SJSA1 (cell line): ENCODE data around the gene MYO10. TPM values are rescaled to one million over a fixed set of nuclear protein-coding genes. Genes with fewer than 3 reads are reported as not detected.

Source experiments
- DNase-seq, 2 experiments: peaks; one replicate each; pipeline ENCODE4 v3.0.0-alpha.2; 2015 to 2020; ENCODE audit warnings: low spot score in 2 of 2, low read depth in 1 of 2
- H3K27ac ChIP-seq: fragments of 250-450 bp; sonication (Bioruptor Pico); 2 replicates; pipeline ENCODE4 v1.5.1; 2020; ENCODE audit warnings: mild to moderate bottlenecking, moderate library complexity
- H3K27me3 ChIP-seq: fragments of 250-450 bp; sonication (Bioruptor Pico); replicated peaks from 2 replicates; pipeline ENCODE4 v1.5.1; 2020; ENCODE audit warnings: mild to moderate bottlenecking, moderate library complexity
- H3K36me3 ChIP-seq: fragments of 250-450 bp; sonication (Bioruptor Pico); 2 replicates; pipeline ENCODE4 v1.5.1; 2020; ENCODE audit warnings: mild to moderate bottlenecking
- H3K4me1 ChIP-seq: fragments of 250-450 bp; sonication (Bioruptor Pico); replicated peaks from 2 replicates; pipeline ENCODE4 v1.6.1; 2021; ENCODE audit warnings: mild to moderate bottlenecking
- H3K4me3 ChIP-seq: fragments of 250-450 bp; sonication (Bioruptor Pico); 2 replicates; pipeline ENCODE4 v1.5.1; 2020; ENCODE audit warnings: mild to moderate bottlenecking
- H3K9me3 ChIP-seq: fragments of 250-450 bp; sonication (Bioruptor Pico); replicated peaks from 2 replicates; pipeline ENCODE4 v1.5.1; 2020; ENCODE audit warnings: mild to moderate bottlenecking
- total RNA-seq: library from RNA; depleted of rRNA; stranded (reverse); fragments of >200 nt; shearing (Covaris generic); gene quantifications from 2 replicates; pipeline ENCODE4 v1.2.3, GENCODE V29; 2014

The MYO10 gene
- total RNA-seq, 1 experiment from 2014 or later, result 54.3 TPM

DNA sequence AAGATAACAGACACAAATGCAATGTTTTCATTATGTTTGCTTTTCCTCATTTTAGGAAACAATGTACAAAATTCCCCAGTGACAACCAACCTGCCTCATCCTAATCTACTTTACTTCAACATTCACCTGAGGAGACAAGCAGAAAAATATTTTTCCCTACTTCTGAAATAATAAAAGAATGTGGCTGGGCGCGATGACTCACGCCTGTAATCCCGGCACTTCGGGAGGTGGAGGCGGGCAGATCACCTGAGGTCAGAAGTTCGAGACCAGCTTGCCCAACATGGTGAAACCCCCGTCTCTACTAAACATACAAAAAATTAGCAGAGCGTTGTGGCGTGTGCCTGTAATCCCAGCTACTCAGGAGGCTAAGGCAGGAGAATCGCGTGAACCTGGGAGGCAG is 36.9 kb downstream of the MYO10 start:
- Histone ChIP-seq H3K9me3 (no peaks in the 10 kb centered on the region), H3K27me3 (no peaks in the 10 kb centered on the region), H3K4me3 (no peak overlapping the region), H3K4me1 (peaks cover 32% of the 10 kb centered on the region), H3K27ac (no peak overlapping the region), H3K36me3 (peaks cover 3% of the 10 kb centered on the region; the same call in 1 of the 2 replicates)
- DNase-seq, result no peak

DNA sequence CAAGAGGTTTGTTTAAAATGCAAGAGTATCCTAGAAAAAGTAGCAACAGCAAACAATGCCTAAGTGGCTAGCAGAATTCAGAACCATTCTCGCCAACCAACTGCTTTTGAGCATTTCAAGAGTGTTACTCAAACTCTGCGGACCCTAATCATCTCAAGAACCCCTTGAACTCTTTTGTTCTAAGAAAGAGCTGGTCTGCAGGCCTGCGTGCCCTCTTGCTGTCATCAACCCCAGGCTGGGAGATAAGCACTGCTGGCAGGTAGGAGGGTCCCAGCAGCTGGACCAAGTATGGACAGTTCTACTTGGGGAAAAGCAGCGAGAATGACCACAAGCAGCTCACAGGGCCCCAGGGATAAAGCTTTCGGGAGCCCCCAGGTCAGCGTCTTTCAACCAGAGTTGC is 38.3 kb downstream of the MYO10 start:
- H3K27me3 ChIP-seq, result no peaks in the 10 kb centered on the region
- no peaks in the 10 kb centered on the region for H3K9me3 ChIP-seq
- H3K36me3 ChIP-seq, result peaks cover 3% of the 10 kb centered on the region; the same call in 1 of the 2 replicates
- peaks cover 38% of the 10 kb centered on the region for H3K4me1 ChIP-seq
- H3K27ac ChIP-seq, result peak overlapping the region; percentile 14; the same call in 1 of the 2 replicates
- no peak for DNase-seq
- no peak overlapping the region for H3K4me3 ChIP-seq

DNA sequence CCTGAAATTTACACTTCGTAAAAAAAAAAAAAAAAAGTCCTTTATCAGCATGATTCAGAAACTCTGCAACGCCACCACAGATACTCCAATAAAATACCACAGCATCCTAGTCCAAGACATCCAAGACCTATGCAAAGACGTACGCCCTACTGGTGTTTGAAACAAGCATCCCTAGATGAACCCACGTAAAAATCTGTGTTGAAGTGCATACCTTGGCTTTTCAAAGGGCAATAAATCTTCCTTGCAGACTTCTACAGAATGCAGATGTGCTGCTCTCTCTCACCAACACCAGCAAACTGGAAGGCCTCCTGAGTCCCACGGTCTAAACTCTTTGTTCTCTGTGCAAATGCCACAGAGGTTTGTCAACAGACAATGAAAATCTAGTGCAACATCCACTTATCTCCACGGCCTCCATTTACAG is 38.8 kb downstream of the MYO10 start:
- H3K4me1 ChIP-seq, result peaks cover 38% of the 10 kb centered on the region

DNA sequence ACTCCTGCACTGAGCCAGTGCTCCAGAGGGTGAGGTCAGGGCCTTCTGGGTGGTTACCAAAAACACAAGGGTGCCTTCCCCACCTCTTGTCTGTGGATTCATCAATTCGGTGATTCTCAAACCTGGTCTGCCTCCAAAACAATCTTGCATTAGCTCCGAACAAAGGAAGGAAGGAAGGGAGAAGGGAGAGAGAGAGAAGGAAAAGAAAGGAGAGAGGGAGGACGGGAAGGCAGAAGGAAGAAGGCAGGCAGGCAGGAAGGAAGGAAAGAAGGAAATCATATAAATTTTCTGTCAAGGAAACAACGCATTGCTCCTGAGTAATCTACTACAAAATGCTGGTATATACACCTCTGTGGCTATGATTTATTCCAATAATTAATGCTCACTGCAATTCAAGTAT is 39.3 kb downstream of the MYO10 start:
- H3K4me3 ChIP-seq, result no peak overlapping the region
- DNase-seq, result no peak
- H3K9me3 ChIP-seq, result no peaks in the 10 kb centered on the region
- H3K4me1 ChIP-seq, result peaks cover 38% of the 10 kb centered on the region
- H3K27me3 ChIP-seq, result no peaks in the 10 kb centered on the region
- H3K27ac ChIP-seq, result no peak overlapping the region
- H3K36me3 ChIP-seq, result no peaks in the 10 kb centered on the region; the same call in 1 of the 2 replicates

More for the DNA sequence above, 38.8 kb downstream of the MYO10 start:
- Histone ChIP-seq H3K9me3 (no peaks in the 10 kb centered on the region), H3K36me3 (no peaks in the 10 kb centered on the region; the same call in 1 of the 2 replicates), H3K4me3 (no peak overlapping the region), H3K27me3 (no peaks in the 10 kb centered on the region), H3K27ac (no peak overlapping the region)
- DNase-seq, result peak in 1 of 2 experiments; percentile 50

DNA sequence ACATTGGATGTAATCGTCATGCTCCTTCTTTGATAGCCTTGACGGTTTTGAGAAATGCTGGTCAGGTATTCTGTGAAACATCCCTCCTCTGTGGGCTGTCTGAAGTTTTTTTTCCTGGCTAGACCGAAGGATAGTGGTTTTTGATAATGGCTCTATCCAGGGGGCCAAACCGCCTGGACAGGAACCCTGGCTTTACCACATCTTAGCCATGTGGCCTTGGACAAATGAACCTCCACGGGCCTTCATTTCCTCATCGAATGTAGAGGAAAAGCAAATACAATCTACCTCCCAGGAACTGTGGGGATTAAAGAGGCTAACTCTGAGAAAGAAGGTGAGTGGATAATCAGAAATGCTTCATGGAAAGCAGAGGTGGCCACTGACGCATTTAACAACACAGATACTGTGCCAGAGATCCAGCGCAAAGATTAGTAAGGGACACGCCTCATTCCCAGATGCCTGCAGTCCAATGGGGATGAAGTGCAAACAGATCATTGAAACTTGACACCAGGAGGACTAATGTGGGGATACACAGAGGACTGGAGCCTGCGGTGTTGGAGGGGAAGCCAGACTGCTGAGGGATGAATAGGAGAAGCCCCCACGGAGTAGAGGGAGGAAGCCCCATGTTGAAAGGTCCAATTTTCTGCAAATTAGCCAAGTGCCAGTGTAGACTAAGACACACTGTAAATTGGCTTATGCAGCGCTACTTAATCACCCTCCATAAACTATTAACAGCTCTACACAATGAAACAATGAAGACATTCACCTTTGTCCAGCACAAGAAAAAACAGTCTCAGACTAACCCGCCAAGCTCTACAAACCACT is 41.6 kb downstream of the MYO10 start:
- Histone ChIP-seq H3K27me3 (no peaks in the 10 kb centered on the region), H3K4me3 (no peak overlapping the region), H3K9me3 (no peaks in the 10 kb centered on the region), H3K36me3 (no peaks in the 10 kb centered on the region), H3K4me1 (peaks cover 49% of the 10 kb centered on the region), H3K27ac (0 out of 2 replicates have a peak overlapping the region, but pooled peaks have one; percentile 6)
- DNase-seq, result peak; percentile 83 to 86

DNA sequence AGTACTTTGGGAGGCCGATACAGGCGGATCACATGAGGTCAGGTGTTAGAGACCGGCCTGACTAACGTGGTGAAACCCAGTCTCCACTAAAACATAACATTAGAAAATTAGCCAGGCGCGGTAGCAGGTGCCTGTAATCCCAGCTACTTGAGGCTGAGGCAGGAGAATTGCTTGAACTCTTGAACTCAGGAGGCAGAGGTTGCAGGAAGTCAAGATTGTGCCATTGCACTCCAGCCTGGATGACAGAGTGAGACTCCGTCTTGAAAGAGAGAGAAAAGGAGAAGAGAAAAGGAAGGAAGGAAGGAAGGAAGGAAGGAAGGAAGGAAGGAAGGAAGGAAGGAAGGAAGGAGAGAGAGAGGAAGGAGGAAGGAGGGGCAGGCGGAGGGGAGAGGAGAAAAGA is 45.1 kb downstream of the MYO10 start:
- H3K4me3 ChIP-seq, result no peak overlapping the region
- H3K36me3 ChIP-seq, result no peaks in the 10 kb centered on the region
- H3K4me1 ChIP-seq, result peaks cover 57% of the 10 kb centered on the region
- H3K27me3 ChIP-seq, result no peaks in the 10 kb centered on the region
- no peak overlapping the region for H3K27ac ChIP-seq
- no peaks in the 10 kb centered on the region for H3K9me3 ChIP-seq
- DNase-seq, result no peak

DNA sequence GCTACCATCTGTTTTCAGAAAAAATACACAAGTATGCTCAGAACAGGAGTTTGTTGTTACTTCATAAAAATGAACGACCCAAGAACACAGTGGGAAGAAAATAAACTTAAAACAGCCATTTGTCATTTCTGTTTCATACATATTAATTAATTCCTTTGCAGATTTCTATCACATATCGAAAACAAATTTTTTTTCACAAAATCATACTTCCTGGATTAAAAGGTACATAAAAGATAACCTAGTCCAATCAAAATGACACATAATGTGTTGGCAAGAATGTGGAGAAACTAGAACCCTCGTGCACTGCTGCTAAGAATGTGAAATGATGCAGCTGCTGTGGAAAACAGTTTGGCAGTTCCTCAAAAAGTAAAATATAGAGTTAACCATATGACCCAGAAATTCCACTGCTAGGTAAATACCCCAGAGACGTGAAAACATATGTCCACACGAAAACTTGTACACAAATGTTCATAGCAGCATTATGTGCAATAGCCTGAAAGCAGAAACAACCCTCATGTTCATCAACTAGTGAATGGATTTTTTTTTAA is 46.0 kb downstream of the MYO10 start:
- Histone ChIP-seq H3K27ac (no peak overlapping the region), H3K9me3 (no peaks in the 10 kb centered on the region), H3K4me3 (no peak overlapping the region), H3K27me3 (no peaks in the 10 kb centered on the region), H3K4me1 (peaks cover 49% of the 10 kb centered on the region), H3K36me3 (no peaks in the 10 kb centered on the region)
- DNase-seq, result no peak

DNA sequence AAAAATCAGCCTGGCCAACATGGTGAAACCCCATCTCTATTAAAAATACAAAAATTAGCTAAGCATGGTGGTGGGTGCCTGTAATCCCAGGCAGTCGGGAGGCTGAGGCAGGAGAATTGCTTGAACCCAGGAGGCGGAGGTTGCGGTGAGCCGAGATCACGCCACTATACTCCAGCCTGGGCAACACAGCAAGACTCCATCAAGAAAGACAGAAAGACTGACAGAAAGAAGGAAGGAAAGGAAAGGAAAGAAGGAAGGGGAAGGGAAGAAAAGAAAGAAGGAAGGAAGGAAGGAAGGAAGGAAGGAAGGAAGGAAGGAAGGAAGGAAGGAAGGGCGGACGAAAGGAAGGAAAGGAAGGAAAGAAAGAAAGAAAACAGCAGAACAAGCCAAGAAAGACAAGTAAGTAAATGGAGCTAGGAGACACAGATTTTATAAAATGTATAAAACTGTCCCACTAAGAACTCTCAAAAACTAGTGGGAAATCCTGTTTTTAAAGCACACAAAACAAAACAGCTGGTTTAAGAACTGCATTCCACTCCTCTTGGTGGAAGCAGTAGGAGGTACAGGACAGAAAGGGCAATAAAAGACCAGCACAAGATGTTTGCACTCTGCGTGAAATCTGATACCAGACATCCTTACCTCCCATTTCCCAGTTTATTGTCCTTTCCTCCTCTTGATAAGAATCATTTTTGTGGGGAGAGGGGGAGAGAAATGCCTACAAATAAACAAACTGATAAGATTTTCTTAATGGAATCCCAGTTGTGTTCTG is 46.7 kb downstream of the MYO10 start:
- Histone ChIP-seq H3K4me1 (peaks cover 45% of the 10 kb centered on the region), H3K36me3 (no peaks in the 10 kb centered on the region), H3K9me3 (no peaks in the 10 kb centered on the region), H3K27ac (0 out of 2 replicates have a peak overlapping the region, but pooled peaks have one; percentile 12), H3K4me3 (no peak overlapping the region), H3K27me3 (no peaks in the 10 kb centered on the region)
- peak; percentile 68 to 91 for DNase-seq

DNA sequence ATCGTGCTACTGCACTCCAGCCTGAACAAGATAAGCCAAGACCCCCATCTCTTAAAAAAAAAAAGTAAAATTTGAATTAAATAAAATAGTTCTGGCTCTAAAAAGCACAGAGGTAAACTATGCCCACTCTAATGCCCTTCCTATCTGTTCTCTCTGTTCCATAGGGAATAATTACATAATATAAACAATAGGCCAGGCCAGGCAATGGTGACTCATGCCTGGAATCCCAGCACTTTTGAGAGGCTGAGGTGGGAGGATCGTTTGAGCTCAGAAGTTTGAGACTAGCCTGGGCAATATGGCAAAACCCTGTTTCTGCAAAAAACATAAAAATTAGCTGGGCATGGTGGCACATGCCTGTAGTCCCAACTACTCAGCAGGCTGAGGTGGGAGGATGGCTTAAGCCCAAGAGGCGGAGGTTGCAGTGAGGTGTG is 47.4 kb downstream of the MYO10 start:
- Histone ChIP-seq H3K4me3 (no peak overlapping the region), H3K27me3 (no peaks in the 10 kb centered on the region), H3K36me3 (no peaks in the 10 kb centered on the region), H3K27ac (no peak overlapping the region), H3K9me3 (no peaks in the 10 kb centered on the region), H3K4me1 (peaks cover 38% of the 10 kb centered on the region)
- peak; percentile 78 to 85 for DNase-seq

DNA sequence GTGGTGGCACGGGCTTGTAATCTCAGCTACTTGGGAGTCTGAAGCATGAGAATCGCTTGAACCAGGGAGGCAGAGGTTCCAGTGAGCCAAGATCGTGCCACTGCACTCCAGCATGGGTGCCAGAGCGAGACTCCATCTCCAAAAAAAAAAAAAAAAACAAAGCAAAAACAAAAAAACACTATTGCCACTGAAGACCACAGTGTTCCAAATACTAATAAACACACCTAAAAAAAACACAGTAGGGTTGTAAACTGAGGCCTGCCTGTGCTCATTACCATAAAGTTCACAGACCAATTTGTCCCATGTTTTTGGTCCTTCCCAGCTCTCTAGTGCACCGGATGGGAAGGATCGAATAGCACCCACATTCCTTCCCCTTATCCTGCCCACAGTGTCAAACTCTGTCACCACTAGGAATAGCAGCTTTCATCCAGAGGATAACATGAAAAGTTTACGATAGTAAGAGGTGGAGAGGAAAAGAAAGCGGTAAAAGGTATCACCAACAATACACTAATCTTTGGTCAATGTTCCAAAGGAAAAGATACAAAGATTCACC is 49.2 kb downstream of the MYO10 start:
- H3K27ac ChIP-seq, result no peak overlapping the region
- DNase-seq, result no peak
- H3K4me1 ChIP-seq, result peaks cover 37% of the 10 kb centered on the region

DNA sequence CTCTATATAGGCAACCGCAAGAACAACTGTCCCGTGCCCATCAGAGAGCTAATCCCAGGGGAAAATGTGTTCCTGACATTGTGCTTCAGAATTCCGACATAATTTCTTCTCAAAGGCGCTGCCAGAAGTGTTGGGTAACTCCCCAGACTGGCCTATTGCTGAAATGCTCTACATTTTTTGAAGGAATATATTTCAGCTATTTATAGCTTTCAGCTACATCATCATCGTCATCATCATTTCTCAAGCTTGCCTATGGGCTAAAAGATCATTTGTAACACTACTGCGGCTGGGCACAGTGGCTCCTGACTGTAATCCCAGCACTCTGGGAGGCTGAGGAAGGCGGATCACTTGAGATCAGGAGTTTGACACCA is 49.7 kb downstream of the MYO10 start:
- H3K27me3 ChIP-seq, result no peaks in the 10 kb centered on the region
- no peak overlapping the region for H3K4me3 ChIP-seq
- H3K4me1 ChIP-seq, result peaks cover 37% of the 10 kb centered on the region
- no peaks in the 10 kb centered on the region for H3K9me3 ChIP-seq
- H3K27ac ChIP-seq, result no peak overlapping the region
- DNase-seq, result no peak
- no peaks in the 10 kb centered on the region for H3K36me3 ChIP-seq

More for the DNA sequence above, 49.2 kb downstream of the MYO10 start:
- H3K36me3 ChIP-seq, result no peaks in the 10 kb centered on the region
- H3K9me3 ChIP-seq, result no peaks in the 10 kb centered on the region
- H3K27me3 ChIP-seq, result no peaks in the 10 kb centered on the region
- no peak overlapping the region for H3K4me3 ChIP-seq

DNA sequence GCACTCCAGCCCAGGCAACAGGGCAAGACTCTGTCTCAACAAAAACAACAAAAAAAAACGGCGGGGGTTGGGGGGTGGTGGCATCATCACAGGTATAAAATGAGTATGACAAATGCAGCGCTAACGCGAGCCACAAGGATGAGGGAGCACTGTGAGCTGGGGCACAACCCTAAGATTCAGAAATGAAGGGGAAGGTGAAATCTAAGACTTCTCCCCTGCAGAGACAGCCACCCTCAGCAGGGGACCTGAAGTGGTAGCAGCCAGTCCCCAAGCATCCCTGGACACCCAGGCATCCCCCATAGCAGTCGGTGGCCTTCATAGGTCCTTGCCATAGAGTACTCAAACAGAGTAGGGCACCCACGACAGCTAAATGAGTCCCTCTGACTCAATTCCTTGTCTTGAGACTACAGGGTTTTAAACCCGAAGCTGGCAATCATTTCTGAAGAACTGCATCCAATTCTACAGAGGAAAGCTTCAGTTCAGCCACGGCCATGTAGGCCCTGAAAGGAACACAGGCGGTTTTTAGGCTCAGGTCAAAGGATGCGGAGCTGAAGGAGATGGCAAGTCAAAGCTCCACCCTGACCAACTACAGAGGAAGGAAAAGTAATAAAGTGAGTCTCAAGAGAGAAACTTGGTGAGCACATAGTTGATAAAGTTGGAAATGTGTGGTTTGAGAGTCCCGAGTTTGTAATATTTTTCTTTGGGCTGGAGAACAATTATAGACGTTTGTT is 50.3 kb downstream of the MYO10 start:
- no peaks in the 10 kb centered on the region for H3K36me3 ChIP-seq
- H3K4me1 ChIP-seq, result peaks cover 37% of the 10 kb centered on the region
- no peak for DNase-seq
- H3K27ac ChIP-seq, result no peak overlapping the region
- H3K4me3 ChIP-seq, result no peak overlapping the region
- H3K27me3 ChIP-seq, result no peaks in the 10 kb centered on the region
- no peaks in the 10 kb centered on the region for H3K9me3 ChIP-seq

DNA sequence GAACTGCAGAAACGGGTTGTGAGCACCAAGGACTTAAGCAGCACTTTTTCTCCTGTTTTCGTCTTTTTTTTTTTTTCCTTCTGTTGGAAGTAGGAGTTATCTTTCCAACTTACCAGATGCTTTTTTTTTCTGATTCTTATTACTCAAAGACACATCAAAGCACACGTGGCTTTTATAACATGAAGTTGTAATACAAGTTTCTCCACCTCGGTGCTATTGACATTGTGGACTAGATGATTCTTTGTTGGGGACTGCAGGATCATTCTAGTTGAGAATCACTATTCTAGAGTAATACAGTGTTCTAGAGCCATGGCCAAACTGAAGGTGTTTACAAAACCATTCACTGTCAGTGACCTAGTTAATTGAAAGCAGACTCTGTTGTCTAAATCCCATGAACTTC is 51.5 kb downstream of the MYO10 start:
- Histone ChIP-seq H3K27ac (no peak overlapping the region), H3K36me3 (no peaks in the 10 kb centered on the region), H3K4me3 (no peak overlapping the region), H3K9me3 (no peaks in the 10 kb centered on the region), H3K4me1 (peaks cover 25% of the 10 kb centered on the region), H3K27me3 (no peaks in the 10 kb centered on the region)
- DNase-seq, result no peak
